K562 (cell line): ENCODE data around the gene COLQ. TPM values are rescaled to one million over a fixed set of nuclear protein-coding genes. Genes with fewer than 3 reads are reported as not detected.

ENCODE experiments used
- ATAC-seq: fragments of 200-7000 bp; cut with Tn5 transposase; 3 replicates; pipeline ENCODE4 v1.9.1; 2020; ENCODE audit warnings: moderate library complexity
- BruUV-seq: library from RNA; stranded (reverse); fragments of 400-500 nt; replicated peaks from 2 replicates; lab custom pipeline; 2021; lab: Mats Ljungman, UMichigan
- CTCF ChIA-PET: fragments of 300-600 bp; formaldehyde crosslinking; extraction: SDS; loops from one replicate; lab custom pipeline; 2021; ENCODE audit warnings: low intra/inter-chr PET ratio; lab: Yijun Ruan, JAX
- POLR2A ChIA-PET: fragments of 300-600, 350-650 bp; sonication (Branson Sonifier 250); formaldehyde crosslinking; extraction: SDS; loops from one replicate; lab custom pipeline; 2021; ENCODE audit warnings: antibody characterized with exemption, inconsistent platforms; lab: Yijun Ruan, JAX
- DNase-seq, 4 experiments: peaks; one replicate each; pipeline versions ENCODE4 v3.0.0 to v3.0.0-alpha.2; 2011 to 2018; ENCODE audit warnings: low spot score in 3 of 4, mixed read lengths in 3 of 4; ENCODE audit errors: extremely low read depth in 1 of 4
- FAIRE-seq: peaks from 2 replicates; lab custom pipeline; 2011; peaks lifted over from hg19 to GRCh38; lab: Jason Lieb, UNC
- H2AFZ ChIP-seq: 2 replicates; pipeline ENCODE4 v1.6.0; 2011; ENCODE audit warnings: low read depth, low read length, control low read depth, inconsistent platforms
- H3K27ac ChIP-seq: fragments of 200-600 bp; 3 replicates; pipeline ENCODE4 v1.8.0; 2011; ENCODE audit warnings: low read depth, mild to moderate bottlenecking, control low read depth, inconsistent platforms, low read length, moderate library complexity, mixed read lengths; ENCODE audit errors: extremely low read depth
- H3K27me3 ChIP-seq, 2 experiments: fragments of 300-600 bp in 1 of 2; 2 replicates in 1 of 2; 3 replicates in 1 of 2; pipeline versions ENCODE4 v1.6.0 to v1.8.0; 2011; ENCODE audit warnings: inconsistent platforms in 2 of 2, low read length in 2 of 2, mild to moderate bottlenecking in 1 of 2, mixed read lengths in 1 of 2, moderate library complexity in 1 of 2; ENCODE audit not compliant: control insufficient read depth in 2 of 2, insufficient read depth in 2 of 2
- H3K36me3 ChIP-seq: fragments of 300-600 bp; 3 replicates; pipeline ENCODE4 v1.8.0; 2011; ENCODE audit warnings: mild to moderate bottlenecking, low read length, inconsistent platforms; ENCODE audit not compliant: control insufficient read depth, insufficient read depth
- H3K4me1 ChIP-seq, 2 experiments: fragments of 200-600 bp in 1 of 2; replicated peaks in 1 of 2; 2 replicates in 1 of 2; 3 replicates in 1 of 2; pipeline versions ENCODE4 v1.5.1 to v1.8.0; 2011; ENCODE audit warnings: inconsistent platforms in 2 of 2, low read length in 2 of 2, mild to moderate bottlenecking in 1 of 2, mixed read lengths in 1 of 2, moderate library complexity in 1 of 2; ENCODE audit not compliant: control insufficient read depth in 2 of 2, insufficient read depth in 2 of 2
- H3K4me2 ChIP-seq: 2 replicates; pipeline ENCODE4 v1.6.1; 2011; ENCODE audit warnings: low read length, control low read depth, inconsistent platforms, mixed read lengths; ENCODE audit not compliant: insufficient read depth
- H3K4me3 ChIP-seq: fragments of 200-600 bp; sonication (generic), shearing (Covaris generic); 2 replicates; pipeline ENCODE4 v1.5.1; 2016; ENCODE audit warnings: control low read depth, inconsistent platforms
- H3K79me2 ChIP-seq: fragments of 200-600 bp; 3 replicates; pipeline ENCODE4 v1.8.0; 2011; ENCODE audit warnings: low read length, inconsistent platforms; ENCODE audit not compliant: control insufficient read depth, insufficient read depth
- H3K9ac ChIP-seq, 2 experiments: 2 replicates each; pipeline versions ENCODE4 v1.6.0 to v1.6.1; 2011; ENCODE audit warnings: low read depth in 2 of 2, low read length in 2 of 2, control low read depth in 1 of 2, inconsistent platforms in 1 of 2, mild to moderate bottlenecking in 1 of 2, mixed read lengths in 1 of 2; ENCODE audit not compliant: insufficient read depth in 1 of 2
- H3K9me1 ChIP-seq: one replicate; pipeline ENCODE4 v1.6.0; 2011; ENCODE audit warnings: inconsistent platforms, mild to moderate bottlenecking, low read length, moderate library complexity; ENCODE audit not compliant: control insufficient read depth, insufficient read depth
- H3K9me3 ChIP-seq: replicated peaks from 2 replicates; pipeline ENCODE4 v1.5.1; 2011; ENCODE audit warnings: low read depth, low read length, inconsistent platforms; ENCODE audit not compliant: control insufficient read depth, insufficient read depth
- H4K20me1 ChIP-seq: replicated peaks from 2 replicates; pipeline ENCODE4 v1.6.1; 2011; ENCODE audit warnings: low read length, inconsistent platforms, mixed read lengths; ENCODE audit not compliant: control insufficient read depth, insufficient read depth
- EHMT2 ChIP-seq: fragments of 450-650 bp; IDR thresholded peaks from 2 replicates; pipeline ENCODE4 v1.6.1; 2018; ENCODE audit warnings: antibody characterized with exemption
- PHF8 ChIP-seq: fragments of 200-600 bp; sonication (generic); IDR thresholded peaks from 2 replicates; pipeline ENCODE4 v1.6.1; 2012; ENCODE audit warnings: mixed run types, mild to moderate bottlenecking, inconsistent platforms, low read length, moderate library complexity, borderline replicate concordance
- ZFP1 ChIP-seq: fragments of 450-650 bp; formaldehyde crosslinking; IDR thresholded peaks from 2 replicates; pipeline ENCODE4 v1.4.0; 2020; ENCODE audit warnings: mild to moderate bottlenecking, mixed read lengths
- WGBS: fragments of 100-300 bp; shearing (Covaris generic); methylation state at CpG from one replicate; pipeline ENCODE4 v1.1.6; 2016; ENCODE audit warnings: low coverage, mixed read lengths; ENCODE audit not compliant: insufficient coverage; ENCODE audit errors: missing lambda C conversion rate; 5-methylcytosine and 5-hydroxymethylcytosine counted together
- in situ Hi-C: fragments of 300-500 bp; cut with MboI; formaldehyde crosslinking; loops from 4 replicates; pipeline ENCODE4 v1.15.0; 2018; ENCODE audit warnings: inconsistent platforms, mixed read lengths
- intact Hi-C: fragments of 100-400 bp; cut with micrococcal nuclease; formaldehyde crosslinking; loops from 2 replicates; pipeline ENCODE4 v1.14.2; 2022
- polyA plus RNA-seq, 8 experiments: library from polyadenylated mRNA; depleted of rRNA in 4 of 8; stranded (reverse) in 5 of 8; unstranded in 3 of 8; fragments of >200 nt; fragmentation: Nextera tagmentation in 2 of 8; fragmentation: Illumina TruSeq in 1 of 8; extraction: Ambion mirVana in 2 of 8; extraction: Trizol in 1 of 8; gene quantifications; 2 replicates each; pipeline versions ENCODE4 v1.2.1 to v1.2.3, GENCODE V29; 2011 to 2014; ENCODE audit warnings: inconsistent platforms in 1 of 8, missing spikeins in 1 of 8
- total RNA-seq, 7 experiments: library from RNA; depleted of rRNA in 6 of 7; stranded (reverse); fragments of >200 nt in 6 of 7; fragmentation: Illumina TruSeq in 2 of 7; extraction: Trizol in 2 of 7; gene quantifications; 2 replicates each; pipeline versions ENCODE4 v1.2.1 to v1.2.3, GENCODE V29; 2011 to 2021; ENCODE audit warnings: low replicate concordance in 1 of 7
- TF ChIP-seq, protein P1 (sequence below), 2 experiments: fragments of 450-650 bp; formaldehyde crosslinking in 1 of 2; IDR thresholded peaks; 2 replicates each; pipeline versions ENCODE4 v1.4.0 to v1.6.1; 2014 to 2020; ENCODE audit warnings: mild to moderate bottlenecking in 2 of 2, borderline replicate concordance in 1 of 2, low read depth in 1 of 2

COLQ gene
- total and polyA plus RNA-seq, 9 of the 15 experiments (the other 6 are each of a cell fraction or from before 2014, with no cell fraction given): 0.04 to 0.36 (median 0.27) TPM; not detected in 4

DNA sequence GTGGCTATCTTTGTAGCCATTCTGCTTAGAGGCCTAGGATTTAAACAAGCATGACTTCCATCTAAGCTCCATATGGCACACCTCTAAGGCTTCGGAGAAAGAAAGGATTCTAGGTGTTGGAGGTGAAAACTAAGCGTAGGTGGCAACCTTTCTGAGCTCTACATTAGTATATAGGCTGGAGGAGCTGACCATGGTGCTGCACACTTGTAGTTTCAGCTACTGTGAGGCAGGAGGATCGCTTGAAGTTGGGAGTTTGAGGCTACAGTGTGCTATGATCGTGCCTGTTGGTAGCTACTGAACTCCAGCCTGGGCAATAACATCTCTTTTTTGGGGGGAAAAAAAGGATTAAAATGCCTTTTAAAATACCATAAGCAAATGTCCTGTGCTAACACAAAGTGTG, 86.8 kb downstream of the COLQ start:
- Histone ChIP-seq H3K9me3 (no peaks in the 10 kb centered on the region), H3K4me2 (no peak overlapping the region), H2AFZ (no peak overlapping the region), H3K36me3 (peaks cover 87% of the 10 kb centered on the region), H3K9ac (no peak overlapping the region), H3K27me3 (no peaks in the 10 kb centered on the region), H3K4me1 (no peaks in the 10 kb centered on the region), H3K4me3 (no peak overlapping the region), H3K79me2 (peaks cover 8% of the 10 kb centered on the region; the same call in 1 of the 3 replicates), H4K20me1 (no peaks in the 10 kb centered on the region), H3K9me1 (no peaks in the 10 kb centered on the region), H3K27ac (no peak overlapping the region)
- TF ChIP-seq ZFP1 (CRISPR knock-in tag) (no peak), EHMT2 (peak; percentile 73; the same call in 1 of the 2 replicates), PHF8 (no peak)
- TF ChIP-seq, protein P1, sequence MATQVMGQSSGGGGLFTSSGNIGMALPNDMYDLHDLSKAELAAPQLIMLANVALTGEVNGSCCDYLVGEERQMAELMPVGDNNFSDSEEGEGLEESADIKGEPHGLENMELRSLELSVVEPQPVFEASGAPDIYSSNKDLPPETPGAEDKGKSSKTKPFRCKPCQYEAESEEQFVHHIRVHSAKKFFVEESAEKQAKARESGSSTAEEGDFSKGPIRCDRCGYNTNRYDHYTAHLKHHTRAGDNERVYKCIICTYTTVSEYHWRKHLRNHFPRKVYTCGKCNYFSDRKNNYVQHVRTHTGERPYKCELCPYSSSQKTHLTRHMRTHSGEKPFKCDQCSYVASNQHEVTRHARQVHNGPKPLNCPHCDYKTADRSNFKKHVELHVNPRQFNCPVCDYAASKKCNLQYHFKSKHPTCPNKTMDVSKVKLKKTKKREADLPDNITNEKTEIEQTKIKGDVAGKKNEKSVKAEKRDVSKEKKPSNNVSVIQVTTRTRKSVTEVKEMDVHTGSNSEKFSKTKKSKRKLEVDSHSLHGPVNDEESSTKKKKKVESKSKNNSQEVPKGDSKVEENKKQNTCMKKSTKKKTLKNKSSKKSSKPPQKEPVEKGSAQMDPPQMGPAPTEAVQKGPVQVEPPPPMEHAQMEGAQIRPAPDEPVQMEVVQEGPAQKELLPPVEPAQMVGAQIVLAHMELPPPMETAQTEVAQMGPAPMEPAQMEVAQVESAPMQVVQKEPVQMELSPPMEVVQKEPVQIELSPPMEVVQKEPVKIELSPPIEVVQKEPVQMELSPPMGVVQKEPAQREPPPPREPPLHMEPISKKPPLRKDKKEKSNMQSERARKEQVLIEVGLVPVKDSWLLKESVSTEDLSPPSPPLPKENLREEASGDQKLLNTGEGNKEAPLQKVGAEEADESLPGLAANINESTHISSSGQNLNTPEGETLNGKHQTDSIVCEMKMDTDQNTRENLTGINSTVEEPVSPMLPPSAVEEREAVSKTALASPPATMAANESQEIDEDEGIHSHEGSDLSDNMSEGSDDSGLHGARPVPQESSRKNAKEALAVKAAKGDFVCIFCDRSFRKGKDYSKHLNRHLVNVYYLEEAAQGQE (IDR thresholded peaks at IDR 0.05; ENCODE audit: borderline replicate concordance): peak; percentile 90
- TF ChIP-seq, protein P1 (CRISPR knock-in tag; IDR thresholded peaks at IDR 0.05; ENCODE audit: low read depth): 0 out of 2 replicates have a peak, but pooled peaks have one; percentile 29
- no peak for FAIRE-seq
- no TSS peak for BruUV-seq
- intact Hi-C loops: no loop called here
- POLR2A ChIA-PET: interaction anchor here (0.6 to 1.4 kb wide), 3 partner anchors 8 to 10 kb away, joined by 3 to 4 read pairs (median 4); no protein-coding TSS in a partner anchor
- in situ Hi-C loops: no loop called here
- CTCF ChIA-PET: no interaction called here
- ATAC-seq: no peak
- WGBS: 94% methylated on average over 4 of the region's 4 CpGs
- no peak for DNase-seq
